GM08714 (cell line): ENCODE results near the gene CACYBP.

ENCODE experiments used
- H3K4me3 ChIP-seq: fragments of 200-500 bp; sonication (Bioruptor generic); 2 replicates; pipeline ENCODE4 v1.5.1; 2014; ENCODE audit warnings: mild to moderate bottlenecking, low read length, inconsistent platforms
- ZNF274 ChIP-seq: IDR thresholded peaks from 2 replicates; pipeline ENCODE4 v1.6.1; 2012; ENCODE audit warnings: mild to moderate bottlenecking, low read depth, low read length

The CACYBP gene

GRCh38 chr1:175045097-175045496 lies 45.4 kb downstream of the CACYBP start:
- no peak for TF ChIP-seq ZNF274
- no peak overlapping the region for H3K4me3 ChIP-seq

GRCh38 chr1:175045519-175045918 lies 45.8 kb downstream of the CACYBP start:
- no peak overlapping the region for H3K4me3 ChIP-seq
- TF ChIP-seq ZNF274: no peak

- TF ChIP-seq ZNF274: no peak
These were observed 51.2 kb downstream of the CACYBP start for GRCh38 chr1:175050992-175051391.

GRCh38 chr1:175054736-175055135 lies 55.0 kb downstream of the CACYBP start:
- H3K4me3 ChIP-seq: no peak overlapping the region
- no peak for TF ChIP-seq ZNF274

More at GRCh38 chr1:175050992-175051391, 51.2 kb downstream of the CACYBP start:
- no peak overlapping the region for H3K4me3 ChIP-seq
